H1 (cell line): ENCODE data around the gene ITPKB. TPM values are rescaled to one million over a fixed set of nuclear protein-coding genes. Genes with fewer than 3 reads are reported as not detected.

Experiments
- CTCF ChIA-PET: fragments of 300-600 bp; sonication (Branson Sonifier 250); formaldehyde crosslinking; loops from one replicate; lab custom pipeline; 2021; ENCODE audit not compliant: partially characterized antibody; lab: Charles Lee
- POLR2A ChIA-PET: fragments of 300-600 bp; sonication (Branson Sonifier 250); formaldehyde crosslinking; loops from one replicate; lab custom pipeline; 2021; ENCODE audit warnings: inconsistent platforms; ENCODE audit not compliant: partially characterized antibody; lab: Charles Lee
- DNase-seq, 2 experiments: peaks; one replicate each; pipeline versions ENCODE4 v3.0.0 to v3.0.0-alpha.2; 2010 to 2022; ENCODE audit warnings: low spot score in 2 of 2, low read depth in 1 of 2, mixed read lengths in 1 of 2
- FAIRE-seq: peaks from 2 replicates; lab custom pipeline; 2011; peaks lifted over from hg19 to GRCh38; lab: Jason Lieb, UNC
- H2AFZ ChIP-seq: 2 replicates; pipeline ENCODE4 v1.8.1; 2012; ENCODE audit warnings: low read length, inconsistent platforms
- H2AK5ac ChIP-seq: 2 replicates; pipeline ENCODE4 v1.6.1; 2013; ENCODE audit warnings: low read depth, low read length
- H2BK120ac ChIP-seq: replicated peaks from 2 replicates; pipeline ENCODE3; 2013; ENCODE audit warnings: low read depth, low read length, inconsistent platforms
- H2BK12ac ChIP-seq: 2 replicates; pipeline ENCODE4 v1.6.1; 2013; ENCODE audit warnings: low read depth, low read length
- H2BK15ac ChIP-seq: 2 replicates; pipeline ENCODE4 v1.6.1; 2013; ENCODE audit warnings: low read length
- H2BK20ac ChIP-seq: 2 replicates; pipeline ENCODE4 v1.6.1; 2013; ENCODE audit warnings: low read length
- H2BK5ac ChIP-seq: 2 replicates; pipeline ENCODE4 v1.6.1; 2013; ENCODE audit warnings: low read depth, low read length
- H3K14ac ChIP-seq: 2 replicates; pipeline ENCODE4 v1.6.1; 2013; ENCODE audit warnings: inconsistent platforms; ENCODE audit not compliant: insufficient read length
- H3K18ac ChIP-seq: 2 replicates; pipeline ENCODE4 v1.6.1; 2013; ENCODE audit warnings: low read length; ENCODE audit errors: extremely low read depth
- H3K23ac ChIP-seq: 2 replicates; pipeline ENCODE4 v1.6.1; 2013; ENCODE audit warnings: inconsistent platforms; ENCODE audit not compliant: insufficient read length
- H3K23me2 ChIP-seq: 2 replicates; pipeline ENCODE4 v1.6.1; 2013; ENCODE audit warnings: low read depth, low read length
- H3K27ac ChIP-seq: 2 replicates; pipeline ENCODE4 v1.6.1; 2011; ENCODE audit warnings: low read depth, low read length, inconsistent platforms
- H3K27me3 ChIP-seq, 4 experiments: replicated peaks in 1 of 4; 1 replicate in 1 of 4; 2 replicates in 3 of 4; pipeline versions ENCODE4 v1.6.1 to v1.8.1; 2011 to 2013; ENCODE audit warnings: low read length in 3 of 4, mild to moderate bottlenecking in 3 of 4, inconsistent platforms in 2 of 4, mixed read lengths in 2 of 4, moderate library complexity in 1 of 4; ENCODE audit not compliant: control insufficient read depth in 3 of 4, insufficient read depth in 3 of 4; ENCODE audit errors: extremely low read depth in 1 of 4
- H3K36me3 ChIP-seq, 4 experiments: 2 replicates each; pipeline versions ENCODE4 v1.6.1 to v1.8.1; 2011 to 2013; ENCODE audit warnings: mild to moderate bottlenecking in 4 of 4, low read length in 3 of 4, moderate library complexity in 2 of 4, control low read depth in 1 of 4, inconsistent platforms in 1 of 4; ENCODE audit not compliant: insufficient read depth in 4 of 4, control insufficient read depth in 2 of 4
- H3K4ac ChIP-seq: replicated peaks from 2 replicates; pipeline ENCODE3; 2013; ENCODE audit warnings: low read length, low read depth, mixed read lengths, inconsistent platforms; ENCODE audit not compliant: insufficient read length
- H3K4me1 ChIP-seq, 4 experiments: replicated peaks in 1 of 4; 1 replicate in 1 of 4; 2 replicates in 3 of 4; pipeline versions ENCODE4 v1.6.1 to v1.8.1; 2011 to 2013; ENCODE audit warnings: low read length in 3 of 4, inconsistent platforms in 2 of 4, mixed read lengths in 1 of 4; ENCODE audit not compliant: insufficient read depth in 4 of 4, control insufficient read depth in 3 of 4
- H3K4me2 ChIP-seq, 2 experiments: 2 replicates each; pipeline versions ENCODE4 v1.6.1 to v1.8.1; 2011 to 2013; ENCODE audit warnings: low read depth in 2 of 2, low read length in 2 of 2, control low read depth in 1 of 2, inconsistent platforms in 1 of 2, mild to moderate bottlenecking in 1 of 2; ENCODE audit not compliant: insufficient read depth in 1 of 2
- H3K4me3 ChIP-seq, 4 experiments: fragments of 200-600, 300-600 bp in 1 of 4; sonication (generic), shearing (Covaris generic), sonication (Bioruptor Twin) in 1 of 4; 2 replicates each; pipeline versions ENCODE4 v1.5.1 to v1.8.1; 2011 to 2016; ENCODE audit warnings: low read length in 4 of 4, low read depth in 3 of 4, control low read depth in 2 of 4, inconsistent platforms in 2 of 4, mild to moderate bottlenecking in 2 of 4, mixed read lengths in 1 of 4, moderate library complexity in 1 of 4; ENCODE audit not compliant: insufficient read depth in 2 of 4; ENCODE audit errors: extremely low read depth in 1 of 4
- H3K56ac ChIP-seq: replicated peaks from 2 replicates; pipeline ENCODE3; 2013; ENCODE audit warnings: low read depth, mild to moderate bottlenecking, mixed read lengths, low read length, inconsistent platforms; ENCODE audit not compliant: insufficient read length
- H3K79me1 ChIP-seq: 2 replicates; pipeline ENCODE4 v1.6.1; 2013; ENCODE audit warnings: low read depth, low read length, control low read depth
- H3K79me2 ChIP-seq, 2 experiments: 2 replicates each; pipeline versions ENCODE4 v1.6.1 to v1.8.1; 2012 to 2013; ENCODE audit warnings: low read length in 2 of 2, mild to moderate bottlenecking in 2 of 2, inconsistent platforms in 1 of 2; ENCODE audit not compliant: insufficient read depth in 2 of 2, control insufficient read depth in 1 of 2
- H3K9ac ChIP-seq, 4 experiments: replicated peaks in 1 of 4; 1 replicate in 1 of 4; 2 replicates in 3 of 4; pipeline versions ENCODE4 v1.6.1 to v1.8.1; 2011 to 2013; ENCODE audit warnings: low read depth in 3 of 4, low read length in 3 of 4, control low read depth in 2 of 4, mild to moderate bottlenecking in 2 of 4, moderate library complexity in 2 of 4, inconsistent platforms in 1 of 4; ENCODE audit errors: extremely low read depth in 1 of 4
- H3K9me3 ChIP-seq, 2 experiments: 2 replicates each; pipeline versions ENCODE4 v1.6.1 to v1.8.1; 2012 to 2013; ENCODE audit warnings: mild to moderate bottlenecking in 2 of 2, moderate library complexity in 2 of 2, control low read depth in 1 of 2, inconsistent platforms in 1 of 2, low read depth in 1 of 2, low read length in 1 of 2, mixed read lengths in 1 of 2; ENCODE audit not compliant: insufficient read depth in 2 of 2
- H4K20me1 ChIP-seq, 2 experiments: replicated peaks in 1 of 2; 2 replicates each; pipeline versions ENCODE3 to v1.8.1; 2011 to 2013; ENCODE audit warnings: inconsistent platforms in 2 of 2, low read length in 2 of 2, mild to moderate bottlenecking in 1 of 2; ENCODE audit not compliant: insufficient read depth in 2 of 2, control insufficient read depth in 1 of 2
- H4K5ac ChIP-seq: 2 replicates; pipeline ENCODE4 v1.6.1; 2013; ENCODE audit warnings: low read length, low read depth, mixed read lengths, inconsistent platforms; ENCODE audit not compliant: insufficient read length
- H4K8ac ChIP-seq: 2 replicates; pipeline ENCODE4 v1.8.0; 2013; ENCODE audit warnings: mild to moderate bottlenecking, moderate library complexity, low read length, inconsistent platforms; ENCODE audit not compliant: insufficient read depth; ENCODE audit errors: extremely low read depth
- H4K91ac ChIP-seq: replicated peaks from 2 replicates; pipeline ENCODE3; 2013; ENCODE audit warnings: low read length, mixed read lengths, inconsistent platforms; ENCODE audit not compliant: insufficient read length
- TEAD4 ChIP-seq: IDR thresholded peaks from 2 replicates; pipeline ENCODE4 v1.6.1; 2012; ENCODE audit warnings: low read depth, low read length, inconsistent platforms, mixed read lengths
- WGBS, 2 experiments: shearing (Covaris generic) in 1 of 2; methylation state at CpG; one replicate each; pipeline versions ENCODE4 v1.1.6 to v1.1.7; 2013 to 2015; ENCODE audit warnings: low lambda C conversion rate in 2 of 2, mixed read lengths in 2 of 2, inconsistent platforms in 1 of 2, low coverage in 1 of 2, missing lambda C conversion rate in 1 of 2; ENCODE audit not compliant: insufficient replicate concordance in 2 of 2, insufficient coverage in 1 of 2, insufficient read length in 1 of 2; ENCODE audit errors: extremely low coverage in 1 of 2, missing lambda C conversion rate in 1 of 2; 5-methylcytosine and 5-hydroxymethylcytosine counted together
- polyA plus RNA-seq, 7 experiments: library from polyadenylated mRNA; depleted of rRNA in 3 of 7; stranded (reverse) in 5 of 7; unstranded in 2 of 7; fragments of >200 nt in 5 of 7; fragments of 200-250 nt in 2 of 7; gene quantifications; 1 replicate in 5 of 7; 2 replicates in 1 of 7; 4 replicates in 1 of 7; pipeline versions ENCODE4 v1.2.1 to v1.2.3, GENCODE V29; 2011 to 2013; ENCODE audit warnings: missing spikeins in 2 of 7, mixed read lengths in 2 of 7
- total RNA-seq: library from RNA; stranded (reverse); fragmentation: NEBNext Ultra II Directional; extraction: Animal tissue kit (Norgen Biotek cat#: 25700); gene quantifications from 2 replicates; pipeline ENCODE4 v1.2.1, GENCODE V29; 2021
- TF ChIP-seq, protein P1 (sequence below): IDR thresholded peaks from 2 replicates; pipeline ENCODE4 v1.6.1; 2012; ENCODE audit warnings: low read length, inconsistent platforms

Gene ITPKB
- total and polyA plus RNA-seq, 2 of the 8 experiments (the other 6 are each of a cell fraction or from before 2014, with no cell fraction given): 1.7 to 4.8 TPM

DNA sequence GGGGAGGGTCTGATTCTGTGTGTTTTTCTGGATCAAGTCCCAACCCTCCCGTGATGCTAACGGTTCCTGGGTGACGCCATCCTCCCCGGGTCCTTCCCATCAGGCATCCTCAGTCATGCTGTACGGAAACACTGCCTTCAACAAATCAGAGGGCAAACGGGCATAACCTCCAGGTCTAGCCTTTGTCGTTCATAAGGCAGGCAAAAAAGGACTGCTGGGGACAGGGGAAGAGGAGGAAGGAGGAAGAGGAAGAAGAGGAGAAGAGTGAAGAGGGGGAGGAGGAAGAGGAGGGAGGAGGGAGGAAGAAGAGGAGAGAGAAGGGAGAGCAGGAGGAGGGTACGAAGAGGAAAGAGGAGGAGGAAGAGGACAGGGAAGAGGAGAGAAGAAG lies 84.4 kb downstream of the ITPKB start:
- peak overlapping the region; percentile 89 for H2BK12ac ChIP-seq
- H2BK15ac ChIP-seq: peak overlapping the region; percentile 14; the same call in 1 of the 2 replicates
- POLR2A ChIA-PET: interaction anchor here (0.8 to 2.3 kb wide), 6 partner anchors 11 to 220 kb away, joined by 3 to 5 read pairs (median 4); no protein-coding TSS in a partner anchor
- H3K79me1 ChIP-seq: no peaks in the 10 kb centered on the region
- H3K4me2 ChIP-seq: peak overlapping the region; percentile 1 to 46; a peak in 1 of 4 replicates
- no peaks in the 10 kb centered on the region for H3K9me3 ChIP-seq
- H2BK120ac ChIP-seq: no peak overlapping the region
- H3K56ac ChIP-seq: no peak overlapping the region
- no peaks in the 10 kb centered on the region for H3K27me3 ChIP-seq
- no peak overlapping the region for H3K4ac ChIP-seq
- H3K18ac ChIP-seq: peak overlapping the region; percentile 60
- no peak overlapping the region for H2AFZ ChIP-seq
- H3K23ac ChIP-seq: no peak overlapping the region
- FAIRE-seq (no peak), DNase-seq (no peak)
- H3K27ac ChIP-seq: peak overlapping the region; percentile 24; the same call in 1 of the 2 replicates
- 0 to 72% methylated on average over 1 to 8 of the region's 8 CpGs for WGBS, 2 experiments
- peak overlapping the region; percentile 1 for H4K5ac ChIP-seq
- H4K20me1 ChIP-seq: no peaks in the 10 kb centered on the region
- no peaks in the 10 kb centered on the region for H3K79me2 ChIP-seq
- H3K4me3 ChIP-seq: no peak overlapping the region
- peak overlapping the region; percentile 99 for H4K91ac ChIP-seq
- no peaks in the 10 kb centered on the region for H3K36me3 ChIP-seq
- peaks cover 7 to 38% (median 25%) of the 10 kb centered on the region in 4 experiments for H3K4me1 ChIP-seq
- peak overlapping the region; percentile 63 for H3K14ac ChIP-seq
- no peak overlapping the region for H3K9ac ChIP-seq
- H2AK5ac ChIP-seq: peak overlapping the region; percentile 61
- no peaks in the 10 kb centered on the region for H3K23me2 ChIP-seq
- TF ChIP-seq, protein P1, sequence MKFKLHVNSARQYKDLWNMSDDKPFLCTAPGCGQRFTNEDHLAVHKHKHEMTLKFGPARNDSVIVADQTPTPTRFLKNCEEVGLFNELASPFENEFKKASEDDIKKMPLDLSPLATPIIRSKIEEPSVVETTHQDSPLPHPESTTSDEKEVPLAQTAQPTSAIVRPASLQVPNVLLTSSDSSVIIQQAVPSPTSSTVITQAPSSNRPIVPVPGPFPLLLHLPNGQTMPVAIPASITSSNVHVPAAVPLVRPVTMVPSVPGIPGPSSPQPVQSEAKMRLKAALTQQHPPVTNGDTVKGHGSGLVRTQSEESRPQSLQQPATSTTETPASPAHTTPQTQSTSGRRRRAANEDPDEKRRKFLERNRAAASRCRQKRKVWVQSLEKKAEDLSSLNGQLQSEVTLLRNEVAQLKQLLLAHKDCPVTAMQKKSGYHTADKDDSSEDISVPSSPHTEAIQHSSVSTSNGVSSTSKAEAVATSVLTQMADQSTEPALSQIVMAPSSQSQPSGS: no peak
- no peak for TF ChIP-seq TEAD4
- CTCF ChIA-PET: interaction anchor here (0.8 to 2.3 kb wide), 8 partner anchors 8 to 82 kb away, joined by 3 to 5 read pairs (median 4); no protein-coding TSS in a partner anchor
- peak overlapping the region; percentile 64; the same call in 1 of the 2 replicates for H4K8ac ChIP-seq
- peak overlapping the region; percentile 2; the same call in 1 of the 2 replicates for H2BK20ac ChIP-seq
- peak overlapping the region; percentile 92 for H2BK5ac ChIP-seq
